A549 (cell line): Measurements from ENCODE around the gene GNA12. TPM values are rescaled to one million over a fixed set of nuclear protein-coding genes. Genes with fewer than 3 reads are reported as not detected.

Source experiments
- ATAC-seq, 2 experiments: fragments of 200-7000 bp in 1 of 2; fragments of >200 bp in 1 of 2; cut with Nextera tagmentation in 1 of 2; cut with Tn5 transposase in 1 of 2; 3 replicates each; pipeline versions ENCODE4 v1.8.0 to v1.9.1; 2018 to 2020; ENCODE audit warnings: mild to moderate bottlenecking in 1 of 2, moderate library complexity in 1 of 2
- CTCF ChIA-PET: fragments of 300-600 bp; sonication (Branson Sonifier 250); formaldehyde crosslinking; extraction: SDS; loops from one replicate; lab custom pipeline; 2021; ENCODE audit warnings: antibody characterized with exemption, inconsistent platforms; lab: Yijun Ruan, JAX
- POLR2A ChIA-PET: fragments of 350-600 bp; formaldehyde crosslinking; extraction: SDS; loops from one replicate; lab custom pipeline; 2021; ENCODE audit warnings: antibody characterized with exemption, inconsistent platforms; lab: Yijun Ruan, JAX
- DNase-seq, 2 experiments: peaks; one replicate each; pipeline versions ENCODE4 v3.0.0 to v3.0.0-alpha.2; 2011 to 2016; ENCODE audit warnings: low read depth in 1 of 2, low spot score in 1 of 2
- FAIRE-seq: peaks from 2 replicates; lab custom pipeline; 2011; peaks lifted over from hg19 to GRCh38; lab: Jason Lieb, UNC
- H3K27ac ChIP-seq, 2 experiments: fragments of >200 bp; sonication (Bioruptor Twin); formaldehyde crosslinking; 3 replicates each; pipeline ENCODE4 v1.5.1; 2016 to 2017
- H3K4me1 ChIP-seq: fragments of >200 bp; sonication (Bioruptor Twin); formaldehyde crosslinking; 3 replicates; pipeline ENCODE4 v1.6.1; 2016
- H3K4me2 ChIP-seq: fragments of >200 bp; sonication (Bioruptor Twin); formaldehyde crosslinking; 3 replicates; pipeline ENCODE4 v1.6.1; 2016
- H3K4me3 ChIP-seq: fragments of >200 bp; sonication (Bioruptor Twin); formaldehyde crosslinking; 3 replicates; pipeline ENCODE4 v1.5.1; 2016
- H3K9me3 ChIP-seq: fragments of >200 bp; sonication (Bioruptor Twin); formaldehyde crosslinking; 3 replicates; pipeline ENCODE4 v1.6.1; 2016
- CHD2 ChIP-seq: fragments of 150-350 bp; IDR thresholded peaks from 2 replicates; pipeline ENCODE4 v1.6.1; 2014; ENCODE audit warnings: low read length; ENCODE audit not compliant: partially characterized antibody
- CHD4 ChIP-seq: fragments of 200-600 bp; sonication (generic); IDR thresholded peaks from 2 replicates; pipeline ENCODE4 v1.6.1; 2016; ENCODE audit warnings: antibody characterized with exemption, mild to moderate bottlenecking, borderline replicate concordance
- CTCF ChIP-seq: fragments of >200 bp; sonication (Bioruptor Twin); formaldehyde crosslinking; IDR thresholded peaks from 3 replicates; pipeline ENCODE4 v1.5.1; 2016
- EHMT2 ChIP-seq: fragments of 200-600 bp; sonication (generic); IDR thresholded peaks from 2 replicates; pipeline ENCODE4 v1.6.1; 2016; ENCODE audit warnings: antibody characterized with exemption, low read depth, mild to moderate bottlenecking, moderate library complexity
- ESRRA ChIP-seq: fragments of 150-350 bp; IDR thresholded peaks from 2 replicates; pipeline ENCODE4 v1.6.1; 2014; ENCODE audit warnings: mild to moderate bottlenecking, low read length, borderline replicate concordance
- FOSB ChIP-seq: fragments of 250-450 bp; sonication (Bioruptor Pico); IDR thresholded peaks from 2 replicates; pipeline ENCODE4 v1.5.0; 2020; ENCODE audit warnings: mild to moderate bottlenecking, moderate library complexity
- FOSL2 ChIP-seq, 2 experiments: fragments of 450-650 bp in 1 of 2; fragments of >200 bp in 1 of 2; sonication (Bioruptor Twin) in 1 of 2; formaldehyde crosslinking; IDR thresholded peaks; 2 replicates each; pipeline versions ENCODE4 v1.5.0 to v1.6.1; 2016 to 2020; ENCODE audit warnings: mild to moderate bottlenecking in 1 of 2, moderate library complexity in 1 of 2
- HOXA7 ChIP-seq: fragments of 250-450 bp; sonication (Bioruptor Pico); IDR thresholded peaks from 2 replicates; pipeline ENCODE4 v1.5.0; 2020; ENCODE audit warnings: mild to moderate bottlenecking, moderate library complexity
- JUNB ChIP-seq: fragments of >200 bp; sonication (Bioruptor Twin); formaldehyde crosslinking; IDR thresholded peaks from 2 replicates; pipeline ENCODE4 v1.6.1; 2016
- KDM1A ChIP-seq: fragments of 200-600 bp; sonication (generic); IDR thresholded peaks from 2 replicates; pipeline ENCODE4 v1.6.1; 2016; ENCODE audit warnings: low read depth, mild to moderate bottlenecking
- KDM5A ChIP-seq: fragments of 200-600 bp; sonication (generic); IDR thresholded peaks from 2 replicates; pipeline ENCODE4 v1.6.1; 2016; ENCODE audit warnings: antibody characterized with exemption, mild to moderate bottlenecking
- PHF8 ChIP-seq: fragments of 200-600 bp; sonication (generic); IDR thresholded peaks from 2 replicates; pipeline ENCODE4 v1.6.1; 2016; ENCODE audit warnings: low read depth, mild to moderate bottlenecking, antibody characterized with exemption, moderate library complexity, borderline replicate concordance
- RAD21 ChIP-seq, 2 experiments: fragments of >200 bp in 1 of 2; sonication (Bioruptor Twin) in 1 of 2; formaldehyde crosslinking in 1 of 2; IDR thresholded peaks in 1 of 2; conservative IDR thresholded peaks in 1 of 2; 2 replicates in 1 of 2; 3 replicates in 1 of 2; pipeline ENCODE4 v1.6.1; 2012 to 2018; ENCODE audit warnings: inconsistent platforms in 1 of 2
- RARB ChIP-seq: fragments of 250-450 bp; sonication (Bioruptor Pico); IDR thresholded peaks from 2 replicates; pipeline ENCODE4 v1.8.0; 2021; ENCODE audit warnings: mild to moderate bottlenecking, moderate library complexity
- RFX5 ChIP-seq: fragments of 450-650 bp; IDR thresholded peaks from 2 replicates; pipeline ENCODE4 v1.7.1; 2014; ENCODE audit warnings: antibody characterized with exemption, mild to moderate bottlenecking, moderate library complexity
- RNF2 ChIP-seq: fragments of 200-600 bp; sonication (generic); IDR thresholded peaks from 2 replicates; pipeline ENCODE4 v1.6.1; 2016; ENCODE audit warnings: low read depth, mild to moderate bottlenecking, antibody characterized with exemption, moderate library complexity, borderline replicate concordance
- SREBF2 ChIP-seq: fragments of 450-650 bp; IDR thresholded peaks from 2 replicates; pipeline ENCODE4 v1.6.1; 2014; ENCODE audit warnings: mild to moderate bottlenecking, moderate library complexity
- ZC3H11A ChIP-seq: fragments of 450-650 bp; IDR thresholded peaks from 2 replicates; pipeline ENCODE4 v1.6.1; 2014; ENCODE audit warnings: antibody characterized with exemption, mild to moderate bottlenecking
- ZFP36 ChIP-seq: fragments of 450-650 bp; IDR thresholded peaks from 2 replicates; pipeline ENCODE4 v1.6.1; 2014; ENCODE audit warnings: borderline replicate concordance; ENCODE audit not compliant: partially characterized antibody
- WGBS: methylation state at CpG from one replicate; pipeline ENCODE4 v1.1.6; 2017; ENCODE audit errors: missing lambda C conversion rate; 5-methylcytosine and 5-hydroxymethylcytosine counted together
- polyA plus RNA-seq, 4 experiments: library from polyadenylated mRNA; depleted of rRNA in 3 of 4; stranded (reverse); fragments of >200 nt; fragmentation: RNase III in 1 of 4; extraction: RNeasy Plus Mini Kit Qiagen cat#74134 plus additional on column Dnase treatment in 1 of 4; gene quantifications; 2 replicates in 3 of 4; 3 replicates in 1 of 4; pipeline ENCODE4 v1.2.3, GENCODE V29; 2011 to 2017
- TF ChIP-seq, protein P1 (sequence below): fragments of 200-600 bp; sonication (generic); IDR thresholded peaks from 2 replicates; pipeline ENCODE4 v1.6.1; 2016; ENCODE audit warnings: antibody characterized with exemption, mild to moderate bottlenecking, moderate library complexity
- TF ChIP-seq, protein P2 (sequence below): fragments of >200 bp; sonication (Bioruptor Twin); formaldehyde crosslinking; IDR thresholded peaks from 3 replicates; pipeline ENCODE4 v1.6.1; 2016
- TF ChIP-seq, protein P3 (sequence below): fragments of 250-450 bp; sonication (Bioruptor Pico); IDR thresholded peaks from 2 replicates; pipeline ENCODE4 v1.5.0; 2021; ENCODE audit warnings: mild to moderate bottlenecking, moderate library complexity, borderline replicate concordance

The GNA12 gene
- polyA plus RNA-seq, 2 of the 4 experiments (the other 2 are of a cell fraction): 33.0 to 43.7 TPM

DNA sequence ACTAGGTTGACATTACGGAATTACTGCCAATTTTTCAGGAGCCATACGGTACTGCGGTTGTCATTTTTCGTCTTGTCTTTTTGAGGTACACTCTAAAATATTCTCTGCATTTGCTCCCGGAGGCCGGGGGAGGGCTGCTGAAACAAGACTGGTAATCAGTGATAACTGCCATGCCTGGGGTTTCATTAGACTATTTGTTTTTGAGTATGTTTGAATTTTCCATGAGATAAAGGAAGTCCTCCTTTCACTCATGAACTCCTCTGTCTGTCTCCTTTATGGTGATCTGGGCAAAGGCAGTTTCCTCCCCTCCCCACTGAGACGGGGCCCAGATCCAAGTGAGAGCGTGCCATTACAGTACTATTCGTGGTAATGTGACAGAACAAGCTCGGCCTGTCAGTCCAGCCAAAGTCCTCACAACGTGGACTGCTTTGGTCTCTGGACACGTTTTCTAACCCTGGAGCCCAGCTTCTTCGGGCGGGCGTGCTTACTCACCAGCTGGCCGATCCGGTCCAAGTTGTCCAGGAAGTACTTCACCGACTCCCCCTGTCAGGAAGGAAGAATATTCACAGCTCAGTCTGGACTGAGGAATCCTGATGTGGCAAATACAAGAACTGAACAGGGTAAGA is 111.0 kb downstream of the GNA12 start (continued):
- TF ChIP-seq, protein P1, sequence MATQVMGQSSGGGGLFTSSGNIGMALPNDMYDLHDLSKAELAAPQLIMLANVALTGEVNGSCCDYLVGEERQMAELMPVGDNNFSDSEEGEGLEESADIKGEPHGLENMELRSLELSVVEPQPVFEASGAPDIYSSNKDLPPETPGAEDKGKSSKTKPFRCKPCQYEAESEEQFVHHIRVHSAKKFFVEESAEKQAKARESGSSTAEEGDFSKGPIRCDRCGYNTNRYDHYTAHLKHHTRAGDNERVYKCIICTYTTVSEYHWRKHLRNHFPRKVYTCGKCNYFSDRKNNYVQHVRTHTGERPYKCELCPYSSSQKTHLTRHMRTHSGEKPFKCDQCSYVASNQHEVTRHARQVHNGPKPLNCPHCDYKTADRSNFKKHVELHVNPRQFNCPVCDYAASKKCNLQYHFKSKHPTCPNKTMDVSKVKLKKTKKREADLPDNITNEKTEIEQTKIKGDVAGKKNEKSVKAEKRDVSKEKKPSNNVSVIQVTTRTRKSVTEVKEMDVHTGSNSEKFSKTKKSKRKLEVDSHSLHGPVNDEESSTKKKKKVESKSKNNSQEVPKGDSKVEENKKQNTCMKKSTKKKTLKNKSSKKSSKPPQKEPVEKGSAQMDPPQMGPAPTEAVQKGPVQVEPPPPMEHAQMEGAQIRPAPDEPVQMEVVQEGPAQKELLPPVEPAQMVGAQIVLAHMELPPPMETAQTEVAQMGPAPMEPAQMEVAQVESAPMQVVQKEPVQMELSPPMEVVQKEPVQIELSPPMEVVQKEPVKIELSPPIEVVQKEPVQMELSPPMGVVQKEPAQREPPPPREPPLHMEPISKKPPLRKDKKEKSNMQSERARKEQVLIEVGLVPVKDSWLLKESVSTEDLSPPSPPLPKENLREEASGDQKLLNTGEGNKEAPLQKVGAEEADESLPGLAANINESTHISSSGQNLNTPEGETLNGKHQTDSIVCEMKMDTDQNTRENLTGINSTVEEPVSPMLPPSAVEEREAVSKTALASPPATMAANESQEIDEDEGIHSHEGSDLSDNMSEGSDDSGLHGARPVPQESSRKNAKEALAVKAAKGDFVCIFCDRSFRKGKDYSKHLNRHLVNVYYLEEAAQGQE: no peak
- TF ChIP-seq KDM1A: no peak
- no peak for TF ChIP-seq EHMT2
- TF ChIP-seq JUNB: no peak
- TF ChIP-seq, protein P2, sequence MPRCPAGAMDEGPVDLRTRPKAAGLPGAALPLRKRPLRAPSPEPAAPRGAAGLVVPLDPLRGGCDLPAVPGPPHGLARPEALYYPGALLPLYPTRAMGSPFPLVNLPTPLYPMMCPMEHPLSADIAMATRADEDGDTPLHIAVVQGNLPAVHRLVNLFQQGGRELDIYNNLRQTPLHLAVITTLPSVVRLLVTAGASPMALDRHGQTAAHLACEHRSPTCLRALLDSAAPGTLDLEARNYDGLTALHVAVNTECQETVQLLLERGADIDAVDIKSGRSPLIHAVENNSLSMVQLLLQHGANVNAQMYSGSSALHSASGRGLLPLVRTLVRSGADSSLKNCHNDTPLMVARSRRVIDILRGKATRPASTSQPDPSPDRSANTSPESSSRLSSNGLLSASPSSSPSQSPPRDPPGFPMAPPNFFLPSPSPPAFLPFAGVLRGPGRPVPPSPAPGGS: no peak
- TF ChIP-seq, all 56 proteins: peak for 0

GRCh38 chr7:2732388-2732787 is 111.7 kb downstream of the GNA12 start:
- DNase-seq: no peak
- POLR2A ChIA-PET: no interaction called here
- H3K27ac ChIP-seq: no peak overlapping the region
- 88% methylated on average over 9 of the region's 9 CpGs for WGBS
- no peak overlapping the region for H3K4me3 ChIP-seq
- H3K4me2 ChIP-seq: no peak overlapping the region
- no peak for FAIRE-seq
- CTCF ChIA-PET: interaction anchor here (1.0 to 1.6 kb wide), 2 partner anchors 22 to 265 kb away, joined by 4 to 5 read pairs; no protein-coding TSS in a partner anchor
- no peaks in the 10 kb centered on the region for H3K9me3 ChIP-seq
- H3K4me1 ChIP-seq: no peaks in the 10 kb centered on the region
- TF ChIP-seq FOSL2 (IDR thresholded peaks at IDR 0.05) (no peak), FOSL2 (CRISPR knock-in tag; IDR thresholded peaks at IDR 0.05) (no peak), ZC3H11A (no peak), RAD21 (conservative IDR thresholded peaks at IDR 0.05 in 1 of 2, IDR thresholded peaks at IDR 0.05 in 1 of 2) (no peak), RNF2 (no peak), CTCF (no peak), RARB (CRISPR knock-in tag) (no peak), JUNB (no peak), CHD2 (no peak), ZFP36 (no peak), FOSB (CRISPR knock-in tag) (no peak), CHD4 (no peak), ESRRA (no peak), SREBF2 (no peak), KDM5A (no peak), PHF8 (no peak), HOXA7 (CRISPR knock-in tag) (no peak), RFX5 (no peak)
- TF ChIP-seq, protein P2: no peak
- TF ChIP-seq, protein P1: no peak
- TF ChIP-seq, protein P3, sequence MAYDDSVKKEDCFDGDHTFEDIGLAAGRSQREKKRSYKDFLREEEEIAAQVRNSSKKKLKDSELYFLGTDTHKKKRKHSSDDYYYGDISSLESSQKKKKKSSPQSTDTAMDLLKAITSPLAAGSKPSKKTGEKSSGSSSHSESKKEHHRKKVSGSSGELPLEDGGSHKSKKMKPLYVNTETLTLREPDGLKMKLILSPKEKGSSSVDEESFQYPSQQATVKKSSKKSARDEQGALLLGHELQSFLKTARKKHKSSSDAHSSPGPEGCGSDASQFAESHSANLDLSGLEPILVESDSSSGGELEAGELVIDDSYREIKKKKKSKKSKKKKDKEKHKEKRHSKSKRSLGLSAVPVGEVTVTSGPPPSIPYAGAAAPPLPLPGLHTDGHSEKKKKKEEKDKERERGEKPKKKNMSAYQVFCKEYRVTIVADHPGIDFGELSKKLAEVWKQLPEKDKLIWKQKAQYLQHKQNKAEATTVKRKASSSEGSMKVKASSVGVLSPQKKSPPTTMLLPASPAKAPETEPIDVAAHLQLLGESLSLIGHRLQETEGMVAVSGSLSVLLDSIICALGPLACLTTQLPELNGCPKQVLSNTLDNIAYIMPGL (CRISPR knock-in tag): no peak
- ATAC-seq: no peak
